SU-DHL-6 (cell line): ENCODE data around the gene AGPS.

Experiments used
- CTCF ChIP-seq: fragments of 200-600 bp; sonication (generic); IDR thresholded peaks from one replicate; pipeline ENCODE4 v1.5.1; 2017; ENCODE audit warnings: antibody characterized with exemption, mild to moderate bottlenecking, low read length, moderate library complexity; ENCODE audit not compliant: insufficient read depth, poor library complexity, severe bottlenecking
- EZH2phosphoT487 ChIP-seq: fragments of 200-600 bp; sonication (generic), shearing (Covaris generic); conservative IDR thresholded peaks from 2 replicates; pipeline ENCODE4 v1.6.1; 2018; ENCODE audit warnings: mild to moderate bottlenecking, antibody characterized with exemption, low read length, moderate library complexity, mixed read lengths

GRCh38 chr2:177533253-177533652, 140.7 kb downstream of the AGPS start:
- TF ChIP-seq CTCF, result no peak
- TF ChIP-seq EZH2phosphoT487, result no peak
